GM19452 (cell line): ENCODE results near the gene LIMS3.
"Not testable (repeated sequence)": the region's sequence is repeated elsewhere in the genome, so short reads cannot be mapped to it uniquely, and the experiment has no call there.

Experiments used
- ATAC-seq: cut with Tn5 transposase; IDR thresholded peaks from one replicate; pipeline ENCODE4 v1.9.1; 2021; ENCODE audit not compliant: unreplicated experiment

LIMS3 gene

GRCh38 chr2:109924481-109924880 lies 26.0 kb downstream of the LIMS3 start:
- not testable (repeated sequence) for ATAC-seq

- not testable (repeated sequence) for ATAC-seq
These were observed 29.3 kb downstream of the LIMS3 start for GRCh38 chr2:109927803-109928202.

GRCh38 chr2:109929222-109929621 lies 30.7 kb downstream of the LIMS3 start:
- ATAC-seq, result not testable (repeated sequence)

- not testable (repeated sequence) for ATAC-seq
These were observed 38.0 kb downstream of the LIMS3 start for GRCh38 chr2:109936534-109936933.

GRCh38 chr2:109945362-109945761 lies 46.9 kb downstream of the LIMS3 start:
- not testable (repeated sequence) for ATAC-seq

- ATAC-seq, result not testable (repeated sequence)
These were observed 48.9 kb downstream of the LIMS3 start for GRCh38 chr2:109947262-109947958.

GRCh38 chr2:109947959-109948520 lies 49.6 kb downstream of the LIMS3 start:
- ATAC-seq, result not testable (repeated sequence)

GRCh38 chr2:109950146-109950843 lies 51.8 kb downstream of the LIMS3 start:
- ATAC-seq, result not testable (repeated sequence)

- not testable (repeated sequence) for ATAC-seq
These were observed 65.5 kb downstream of the LIMS3 start for GRCh38 chr2:109963942-109964341.

GRCh38 chr2:109965482-109965881 lies 67.0 kb downstream of the LIMS3 start:
- ATAC-seq, result not testable (repeated sequence)

- not testable (repeated sequence) for ATAC-seq
These were observed 67.7 kb downstream of the LIMS3 start for GRCh38 chr2:109966107-109966736.

- not testable (repeated sequence) for ATAC-seq
These were observed 68.4 kb downstream of the LIMS3 start for GRCh38 chr2:109966858-109967257.

- ATAC-seq, result not testable (repeated sequence)
These were observed 71.4 kb downstream of the LIMS3 start for GRCh38 chr2:109969864-109970263.

GRCh38 chr2:109971710-109972109 lies 73.2 kb downstream of the LIMS3 start:
- ATAC-seq, result not testable (repeated sequence)
